GM12878 (cell line): ENCODE data around the gene GRIK4.

ENCODE experiments used
- BMI1 ChIP-seq: fragments of 450-650 bp; IDR thresholded peaks from 2 replicates; pipeline ENCODE4 v1.6.1; 2016; ENCODE audit warnings: mild to moderate bottlenecking, moderate library complexity, borderline replicate concordance
- CTCF ChIP-seq, 3 experiments: IDR thresholded peaks in 2 of 3; conservative IDR thresholded peaks in 1 of 3; 2 replicates each; pipeline ENCODE4 v1.5.1; 2011; ENCODE audit warnings: low read depth in 3 of 3, low read length in 3 of 3, mild to moderate bottlenecking in 3 of 3, control low read depth in 2 of 3, moderate library complexity in 2 of 3, inconsistent platforms in 1 of 3, mixed read lengths in 1 of 3; ENCODE audit not compliant: control insufficient read depth in 2 of 3, insufficient read depth in 1 of 3; ENCODE audit errors: extremely low read depth in 1 of 3
- EGR1 ChIP-seq, 2 experiments: IDR thresholded peaks; 1 replicate in 1 of 2; 2 replicates in 1 of 2; pipeline ENCODE4 v1.6.1; 2011 to 2012; ENCODE audit warnings: low read depth in 2 of 2, low read length in 2 of 2, borderline replicate concordance in 1 of 2, mild to moderate bottlenecking in 1 of 2, moderate library complexity in 1 of 2
- EP300 ChIP-seq, 2 experiments: fragments of 150-350 bp in 1 of 2; IDR thresholded peaks; 2 replicates each; pipeline ENCODE4 v1.6.1; 2011 to 2012; ENCODE audit warnings: low read depth in 2 of 2, low read length in 2 of 2, borderline replicate concordance in 1 of 2, improper control_type of control experiment in 1 of 2, inconsistent platforms in 1 of 2; ENCODE audit not compliant: control insufficient read depth in 1 of 2
- EZH2 ChIP-seq: IDR thresholded peaks from 2 replicates; pipeline ENCODE4 v1.6.1; 2012; ENCODE audit warnings: low read depth, mild to moderate bottlenecking, control low read depth, inconsistent platforms, low read length, borderline replicate concordance; ENCODE audit not compliant: control insufficient read depth
- FOXK2 ChIP-seq: fragments of 450-650 bp; IDR thresholded peaks from 2 replicates; pipeline ENCODE4 v1.6.1; 2017; ENCODE audit warnings: mild to moderate bottlenecking, moderate library complexity
- GATAD2B ChIP-seq: fragments of 450-650 bp; conservative IDR thresholded peaks from 2 replicates; pipeline ENCODE4 v1.6.1; 2017; ENCODE audit warnings: low read depth, mild to moderate bottlenecking, moderate library complexity
- MYB ChIP-seq: fragments of 150-350 bp; IDR thresholded peaks from 2 replicates; pipeline ENCODE4 v1.6.1; 2014; ENCODE audit warnings: mild to moderate bottlenecking, low read depth, low read length, borderline replicate concordance
- RFX5 ChIP-seq: IDR thresholded peaks from 2 replicates; pipeline ENCODE4 v1.6.1; 2011; ENCODE audit warnings: low read depth, low read length, improper control_type of control experiment
- SMC3 ChIP-seq: IDR thresholded peaks from 2 replicates; pipeline ENCODE4 v1.6.1; 2011; ENCODE audit warnings: low read length, improper control_type of control experiment, borderline replicate concordance
- SREBF2 ChIP-seq: IDR thresholded peaks from 2 replicates; pipeline ENCODE4 v1.6.1; 2012; ENCODE audit warnings: mild to moderate bottlenecking, low read length
- TCF12 ChIP-seq: IDR thresholded peaks from 2 replicates; pipeline ENCODE4 v1.6.1; 2011; ENCODE audit warnings: low read depth, mild to moderate bottlenecking, low read length

- TF ChIP-seq CTCF (IDR thresholded peaks at IDR 0.05 in 2 of 3, conservative IDR thresholded peaks at IDR 0.05 in 1 of 3; ENCODE audit: control insufficient read depth in 2 of 3, extremely low read depth in 1 of 3, insufficient read depth in 1 of 3, low read depth in 3 of 3, low read length in 3 of 3) (no peak), EGR1 (IDR thresholded peaks at IDR 0.05; ENCODE audit: borderline replicate concordance in 1 of 2, low read depth in 2 of 2, low read length in 2 of 2) (no peak), GATAD2B (no peak), SMC3 (no peak), FOXK2 (no peak), EZH2 (no peak), MYB (no peak), TCF12 (no peak), BMI1 (no peak), RFX5 (no peak), EP300 (IDR thresholded peaks at IDR 0.05; ENCODE audit: borderline replicate concordance in 1 of 2, control insufficient read depth in 1 of 2, low read depth in 2 of 2, low read length in 2 of 2) (no peak), SREBF2 (no peak)
These were observed 43.4 kb downstream of the GRIK4 start for GRCh38 chr11:120554766-120555432.
